Stimulated activated CD4-positive, alpha-beta T cell treated with anti-CD3 and anti-CD28 coated beads, Interleukin-4, amount 100 ng/mL, for 24 hours (primary cell): ENCODE results near the gene ABCA12.

Experiments used
- DNase-seq: peaks from one replicate; pipeline ENCODE4 v3.0.0-alpha.2; 2020

Gene ABCA12

DNA sequence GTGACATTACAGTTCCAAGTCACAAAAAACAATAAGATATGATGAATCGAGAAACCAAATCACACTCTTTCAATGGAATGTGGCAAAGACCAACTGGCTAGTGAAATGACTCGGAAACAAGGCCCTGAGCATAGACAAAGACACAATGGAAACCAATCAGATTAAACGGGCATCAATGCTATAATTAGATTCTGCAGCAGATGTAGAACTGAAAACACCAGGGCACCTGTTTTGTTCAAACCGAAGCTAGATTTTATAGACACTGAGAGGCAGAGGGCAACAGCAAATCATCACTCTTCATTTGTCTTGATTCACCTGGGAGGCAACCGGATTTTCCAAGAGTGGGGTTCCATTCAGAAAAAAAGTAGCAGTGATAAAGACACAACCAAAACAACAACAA, 236.1 kb downstream of the ABCA12 start:
- DNase-seq = no peak

DNA sequence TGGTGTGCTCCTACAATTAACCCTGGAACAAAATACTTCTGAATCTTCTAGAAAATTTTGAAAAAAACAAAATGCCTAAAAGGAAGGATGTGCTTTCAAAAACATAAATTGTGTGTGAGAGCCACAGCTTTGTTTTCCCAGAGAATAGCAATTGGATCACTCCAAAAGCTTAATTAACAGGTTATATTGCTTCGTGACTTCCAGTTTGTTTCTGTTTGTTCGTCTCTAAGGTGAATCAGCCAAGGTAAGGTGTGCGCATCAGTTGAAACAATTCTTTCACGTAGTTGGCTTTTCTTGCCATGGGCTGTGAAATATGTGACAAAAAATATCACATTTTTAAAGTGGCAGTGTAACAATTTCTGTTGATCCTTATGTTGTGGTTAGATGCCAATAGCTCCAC, 238.7 kb downstream of the ABCA12 start:
- no peak for DNase-seq

GRCh38 chr2:214896274-214896673, 242.2 kb downstream of the ABCA12 start:
- no peak for DNase-seq

DNA sequence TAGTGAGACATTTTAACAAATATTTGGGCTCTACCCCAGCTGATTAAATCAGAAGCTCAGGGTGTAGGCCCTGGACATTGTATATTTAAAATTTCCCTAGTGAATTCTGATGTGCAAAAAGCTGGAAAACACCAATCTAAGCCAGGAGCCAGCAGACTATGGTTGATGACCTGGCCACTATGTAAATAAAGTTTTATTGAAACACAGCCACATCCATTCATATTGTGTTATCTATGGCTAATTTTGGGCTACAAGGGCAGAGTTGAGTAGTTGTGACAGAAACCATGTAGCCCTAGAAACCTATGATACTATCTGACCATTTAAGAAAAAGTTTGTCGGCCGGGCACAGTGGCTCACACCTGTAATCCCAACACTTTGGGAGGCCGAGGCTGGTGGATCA, 243.0 kb downstream of the ABCA12 start:
- DNase-seq = no peak

- DNase-seq = no peak
Measured at GRCh38 chr2:214889301-214889700, 249.1 kb downstream of the ABCA12 start.

DNA sequence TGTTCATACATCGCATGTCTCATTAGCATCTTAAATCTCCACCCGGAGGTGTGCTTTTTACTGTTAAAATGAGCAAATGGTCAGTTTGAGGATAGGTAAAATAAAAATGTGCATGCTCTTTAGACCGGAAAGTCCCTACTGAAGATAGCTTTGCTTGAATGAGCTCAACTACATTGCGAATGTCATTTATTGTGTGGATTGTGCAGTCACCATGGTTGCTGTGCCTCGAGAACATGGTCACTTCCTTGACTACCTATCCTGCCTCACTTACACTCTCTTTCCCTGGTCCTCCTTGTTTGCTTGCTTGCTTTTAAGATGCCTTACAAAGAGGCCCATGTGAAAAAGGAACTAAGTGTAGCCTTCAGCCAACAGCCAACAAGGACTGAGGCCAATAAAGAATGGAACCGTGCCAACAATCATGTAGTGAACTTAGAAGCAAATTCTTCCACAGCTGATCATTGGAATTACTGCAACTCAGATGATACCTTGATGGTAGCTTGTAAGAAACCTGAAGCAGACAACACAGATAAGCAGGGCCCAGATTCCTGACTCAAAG, 256.7 kb downstream of the ABCA12 start:
- no peak for DNase-seq
